Measurements from ENCODE around the gene KRT5.

Gene KRT5

DNA sequence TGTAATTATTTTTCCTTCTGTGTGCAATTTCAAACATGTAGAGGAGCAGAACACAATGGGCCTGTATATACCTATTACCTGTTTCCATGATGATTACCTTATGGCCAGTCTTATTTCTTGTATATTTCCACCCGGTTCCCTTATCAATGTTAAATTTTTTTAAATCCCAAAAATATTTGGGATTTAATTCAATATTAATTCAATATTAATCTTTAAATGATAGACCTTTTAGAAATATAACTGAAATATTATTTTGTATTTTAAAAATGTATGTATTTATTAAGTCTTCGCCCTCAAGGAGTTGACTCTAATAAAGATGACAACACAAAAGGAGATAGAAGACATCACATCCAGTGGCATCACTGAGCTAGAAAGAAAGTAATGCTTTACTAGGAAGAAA, 46.0 kb downstream of the KRT5 start:
- Histone ChIP-seq H3K9ac (ENCODE audit: low read depth, low read length, poor library complexity, severe bottlenecking) (no peak overlapping the region), H3K9me2 (replicated peaks; ENCODE audit: low read depth, low read length) (no peaks in the 10 kb centered on the region), H3K36me3 (ENCODE audit: insufficient read depth, low read length) (no peaks in the 10 kb centered on the region), H3K4me2 (ENCODE audit: low read depth, low read length, poor library complexity, severe bottlenecking) (no peak overlapping the region), H2AFZ (ENCODE audit: low read length) (no peak overlapping the region), H3F3A (ENCODE audit: low read depth) (no peaks in the 10 kb centered on the region), H4K20me1 (ENCODE audit: insufficient read depth, low read length, poor library complexity, severe bottlenecking) (no peaks in the 10 kb centered on the region), H3K79me2 (ENCODE audit: insufficient read depth, low read length) (no peaks in the 10 kb centered on the region), H3K4me1 (ENCODE audit: insufficient read depth, low read length, poor library complexity, severe bottlenecking) (no peaks in the 10 kb centered on the region), H3K4me3 (ENCODE audit: low read length, poor library complexity, severe bottlenecking) (no peak overlapping the region), H3K9me3 (ENCODE audit: insufficient read depth, low read depth, low read length) (no peaks in the 10 kb centered on the region), H3K27me3 (ENCODE audit: insufficient read depth, low read length, poor library complexity, severe bottlenecking) (no peaks in the 10 kb centered on the region)
- TF ChIP-seq, protein P1, sequence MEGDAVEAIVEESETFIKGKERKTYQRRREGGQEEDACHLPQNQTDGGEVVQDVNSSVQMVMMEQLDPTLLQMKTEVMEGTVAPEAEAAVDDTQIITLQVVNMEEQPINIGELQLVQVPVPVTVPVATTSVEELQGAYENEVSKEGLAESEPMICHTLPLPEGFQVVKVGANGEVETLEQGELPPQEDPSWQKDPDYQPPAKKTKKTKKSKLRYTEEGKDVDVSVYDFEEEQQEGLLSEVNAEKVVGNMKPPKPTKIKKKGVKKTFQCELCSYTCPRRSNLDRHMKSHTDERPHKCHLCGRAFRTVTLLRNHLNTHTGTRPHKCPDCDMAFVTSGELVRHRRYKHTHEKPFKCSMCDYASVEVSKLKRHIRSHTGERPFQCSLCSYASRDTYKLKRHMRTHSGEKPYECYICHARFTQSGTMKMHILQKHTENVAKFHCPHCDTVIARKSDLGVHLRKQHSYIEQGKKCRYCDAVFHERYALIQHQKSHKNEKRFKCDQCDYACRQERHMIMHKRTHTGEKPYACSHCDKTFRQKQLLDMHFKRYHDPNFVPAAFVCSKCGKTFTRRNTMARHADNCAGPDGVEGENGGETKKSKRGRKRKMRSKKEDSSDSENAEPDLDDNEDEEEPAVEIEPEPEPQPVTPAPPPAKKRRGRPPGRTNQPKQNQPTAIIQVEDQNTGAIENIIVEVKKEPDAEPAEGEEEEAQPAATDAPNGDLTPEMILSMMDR (conservative IDR thresholded peaks at IDR 0.05; ENCODE audit: low read length), result no peak
- no peak for TF ChIP-seq EZH2phosphoT487 (IDR thresholded peaks at IDR 0.05; ENCODE audit: borderline replicate concordance)

DNA sequence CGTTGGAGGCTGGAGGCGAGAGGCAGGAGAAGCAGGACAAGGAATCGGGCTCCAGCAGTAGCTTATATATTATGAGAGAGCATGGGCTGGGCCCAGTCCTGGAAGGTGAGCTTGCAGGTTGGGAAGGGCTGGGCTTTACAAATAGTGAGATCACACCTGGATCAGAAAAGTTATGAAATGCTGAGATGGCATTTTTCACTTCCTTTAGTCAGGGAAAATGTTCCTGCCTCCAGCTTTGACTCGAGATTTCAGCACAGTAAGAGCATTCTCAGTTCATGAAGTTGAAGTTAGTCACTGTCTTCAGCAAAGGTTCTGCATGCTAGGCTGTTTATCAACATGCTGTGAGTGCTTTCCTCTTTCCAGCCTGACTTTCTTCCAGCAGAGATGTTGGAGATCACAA, 46.4 kb downstream of the KRT5 start, which contains the start of gene KRT6C:
TSS of gene KRT6C (minus strand) at position 38 of the 400 bp plus-strand sequence. CDS start 68 bp downstream, outside the sequence.
- Histone ChIP-seq H3K9ac (ENCODE audit: low read depth, low read length, poor library complexity, severe bottlenecking) (no peak within 1 kb of the TSS), H3K4me2 (ENCODE audit: low read depth, low read length, poor library complexity, severe bottlenecking) (no peak within 1 kb of the TSS), H4K20me1 (ENCODE audit: insufficient read depth, low read length, poor library complexity, severe bottlenecking) (no peaks in the 10 kb centered on the region), H3K4me3 (ENCODE audit: low read length, poor library complexity, severe bottlenecking) (no peak within 1 kb of the TSS), H3K4me1 (ENCODE audit: insufficient read depth, low read length, poor library complexity, severe bottlenecking) (no peaks in the 10 kb centered on the region), H3K9me2 (replicated peaks; ENCODE audit: low read depth, low read length) (no peaks in the 10 kb centered on the region), H3F3A (ENCODE audit: low read depth) (no peaks in the 10 kb centered on the region), H3K27me3 (ENCODE audit: insufficient read depth, low read length, poor library complexity, severe bottlenecking) (no peaks in the 10 kb centered on the region), H3K36me3 (ENCODE audit: insufficient read depth, low read length) (no peaks in the 10 kb centered on the region), H3K79me2 (ENCODE audit: insufficient read depth, low read length) (no peaks in the 10 kb centered on the region), H2AFZ (ENCODE audit: low read length) (no peak within 1 kb of the TSS), H3K9me3 (ENCODE audit: insufficient read depth, low read depth, low read length) (no peaks in the 10 kb centered on the region)
- TF ChIP-seq EZH2phosphoT487 (IDR thresholded peaks at IDR 0.05; ENCODE audit: borderline replicate concordance), result no peak
- TF ChIP-seq, protein P1 (conservative IDR thresholded peaks at IDR 0.05; ENCODE audit: low read length), result no peak

DNA sequence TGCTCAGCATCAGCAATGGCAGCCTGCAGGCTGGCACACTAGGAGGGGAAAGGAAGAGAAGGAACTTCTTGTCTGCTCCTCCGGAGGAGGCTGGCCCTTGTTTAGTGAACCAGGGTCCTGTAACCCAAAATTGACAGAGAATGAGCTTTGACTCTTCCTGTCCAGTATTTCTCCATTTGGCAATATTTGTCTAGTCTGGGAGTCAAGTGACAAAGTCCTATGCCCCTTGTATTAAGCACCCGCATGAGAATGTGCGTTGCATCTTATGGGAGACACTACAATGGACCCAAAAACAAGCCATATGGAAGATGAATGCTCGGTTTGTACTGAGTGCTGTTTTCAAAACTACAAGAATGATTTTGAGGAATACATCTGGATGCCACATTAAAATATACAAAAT, 50.3 kb downstream of the KRT5 start:
- Histone ChIP-seq H2AFZ (ENCODE audit: low read length) (no peak overlapping the region), H3F3A (ENCODE audit: low read depth) (no peaks in the 10 kb centered on the region), H3K9me3 (ENCODE audit: insufficient read depth, low read depth, low read length) (no peaks in the 10 kb centered on the region), H3K4me2 (ENCODE audit: low read depth, low read length, poor library complexity, severe bottlenecking) (no peak overlapping the region), H3K9me2 (replicated peaks; ENCODE audit: low read depth, low read length) (no peaks in the 10 kb centered on the region), H3K79me2 (ENCODE audit: insufficient read depth, low read length) (no peaks in the 10 kb centered on the region), H3K4me1 (ENCODE audit: insufficient read depth, low read length, poor library complexity, severe bottlenecking) (no peaks in the 10 kb centered on the region), H3K4me3 (ENCODE audit: low read length, poor library complexity, severe bottlenecking) (no peak overlapping the region), H4K20me1 (ENCODE audit: insufficient read depth, low read length, poor library complexity, severe bottlenecking) (no peaks in the 10 kb centered on the region), H3K36me3 (ENCODE audit: insufficient read depth, low read length) (no peaks in the 10 kb centered on the region), H3K9ac (ENCODE audit: low read depth, low read length, poor library complexity, severe bottlenecking) (no peak overlapping the region), H3K27me3 (ENCODE audit: insufficient read depth, low read length, poor library complexity, severe bottlenecking) (no peaks in the 10 kb centered on the region)
- no peak for TF ChIP-seq EZH2phosphoT487 (IDR thresholded peaks at IDR 0.05; ENCODE audit: borderline replicate concordance)
- TF ChIP-seq, protein P1 (conservative IDR thresholded peaks at IDR 0.05; ENCODE audit: low read length), result no peak

All from Loucy (cell line).